Measurements from ENCODE around the gene PRICKLE4.
"Not testable (repeated sequence)": the region's sequence is repeated elsewhere in the genome, so short reads cannot be mapped to it uniquely, and the experiment has no call there.

PRICKLE4 gene

GRCh38 chr6:41798901-41799558, 18.4 kb downstream of the PRICKLE4 start:
- no peak for DNase-seq (ENCODE audit: low spot score)

- DNase-seq (ENCODE audit: low spot score) = no peak
Observed at GRCh38 chr6:41799559-41799911, 19.0 kb downstream of the PRICKLE4 start.

GRCh38 chr6:41801380-41801779, 20.8 kb downstream of the PRICKLE4 start:
- DNase-seq (ENCODE audit: low spot score) = no peak

GRCh38 chr6:41805830-41806774, 25.5 kb downstream of the PRICKLE4 start:
- no peak for DNase-seq (ENCODE audit: low spot score)

- DNase-seq (ENCODE audit: low spot score) = no peak
Observed at GRCh38 chr6:41811095-41811494, 30.5 kb downstream of the PRICKLE4 start.

GRCh38 chr6:41811946-41812345, 31.4 kb downstream of the PRICKLE4 start:
- not testable (repeated sequence) for DNase-seq (ENCODE audit: low spot score)

- DNase-seq (ENCODE audit: low spot score) = no peak
Observed at GRCh38 chr6:41813469-41813868, 32.9 kb downstream of the PRICKLE4 start.

- DNase-seq (ENCODE audit: low spot score) = no peak
Observed at GRCh38 chr6:41813956-41814355, 33.4 kb downstream of the PRICKLE4 start.

- no peak for DNase-seq (ENCODE audit: low spot score)
Observed at GRCh38 chr6:41814629-41815028, 34.0 kb downstream of the PRICKLE4 start.

- DNase-seq (ENCODE audit: low spot score) = no peak
Observed at GRCh38 chr6:41815587-41815986, 35.0 kb downstream of the PRICKLE4 start.

- DNase-seq (ENCODE audit: low spot score) = no peak
Observed at GRCh38 chr6:41818271-41819054, 37.9 kb downstream of the PRICKLE4 start.

GRCh38 chr6:41821266-41821665, 40.7 kb downstream of the PRICKLE4 start:
- DNase-seq (ENCODE audit: low spot score) = no peak

GRCh38 chr6:41822021-41822420, 41.4 kb downstream of the PRICKLE4 start:
- DNase-seq (ENCODE audit: low spot score) = no peak

- no peak for DNase-seq (ENCODE audit: low spot score)
Observed at GRCh38 chr6:41823178-41823577, 42.6 kb downstream of the PRICKLE4 start.

GRCh38 chr6:41824571-41825569, 44.3 kb downstream of the PRICKLE4 start:
- DNase-seq (ENCODE audit: low spot score) = no peak

- no peak for DNase-seq (ENCODE audit: low spot score)
Observed at GRCh38 chr6:41826343-41827022, 45.9 kb downstream of the PRICKLE4 start.

- no peak for DNase-seq (ENCODE audit: low spot score)
Observed at GRCh38 chr6:41832263-41832662, 51.7 kb downstream of the PRICKLE4 start.

GRCh38 chr6:41836022-41836659, 55.6 kb downstream of the PRICKLE4 start:
- no peak for DNase-seq (ENCODE audit: low spot score)

- DNase-seq (ENCODE audit: low spot score) = no peak
Observed at GRCh38 chr6:41836660-41837052, 56.1 kb downstream of the PRICKLE4 start.
